ENCODE measurements around the gene KIF23. TPM values are rescaled to one million over a fixed set of nuclear protein-coding genes. Genes with fewer than 3 reads are reported as not detected.

Gene KIF23
- total RNA-seq, 2 experiments from 2014 or later = 45.4 to 47.0 TPM

DNA sequence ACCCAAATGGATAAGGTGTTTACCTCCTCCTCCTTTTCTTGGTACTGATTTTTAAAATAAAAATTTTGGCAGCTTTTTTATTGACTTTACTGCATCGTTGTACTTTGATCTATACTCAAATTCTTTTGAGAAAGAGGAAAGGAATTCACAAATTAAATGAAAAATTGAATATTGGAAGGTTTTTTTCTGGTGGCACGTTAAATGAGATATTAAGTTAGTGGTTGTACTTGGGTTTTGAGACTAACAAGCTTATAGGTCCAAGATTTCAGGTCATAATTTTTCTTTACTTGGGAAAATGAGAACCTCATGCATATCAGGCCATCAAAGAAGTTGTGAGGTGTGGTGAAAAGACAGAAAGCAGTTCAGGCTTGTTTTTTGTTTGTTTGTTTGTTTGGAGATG is 52.6 kb downstream of the KIF23 start:
- Mint-ChIP-seq H3K36me3 (ENCODE audit: low read depth) (no peaks in the 10 kb centered on the region), H3K9me3 (no peaks in the 10 kb centered on the region), H3K27ac (no peak overlapping the region), H3K4me1 (ENCODE audit: low read depth) (peaks cover 38% of the 10 kb centered on the region), H3K27me3 (peaks cover under 1% of the 10 kb centered on the region), H3K4me3 (no peak overlapping the region)
- POLR2A ChIA-PET = interaction anchor here (10.7 kb wide), 1 partner anchor 12 kb away, joined by 225 read pairs; the partner anchor contains the start of gene RPLP1
- intact Hi-C loops (cut with micrococcal nuclease) = loop anchor here (5.0 kb wide), 2 partner anchors 291 to 631 kb away; partner anchors contain the start of gene TLE3
- DNase-seq (no peak), ATAC-seq (no peak)
- TF ChIP-seq, protein P1, sequence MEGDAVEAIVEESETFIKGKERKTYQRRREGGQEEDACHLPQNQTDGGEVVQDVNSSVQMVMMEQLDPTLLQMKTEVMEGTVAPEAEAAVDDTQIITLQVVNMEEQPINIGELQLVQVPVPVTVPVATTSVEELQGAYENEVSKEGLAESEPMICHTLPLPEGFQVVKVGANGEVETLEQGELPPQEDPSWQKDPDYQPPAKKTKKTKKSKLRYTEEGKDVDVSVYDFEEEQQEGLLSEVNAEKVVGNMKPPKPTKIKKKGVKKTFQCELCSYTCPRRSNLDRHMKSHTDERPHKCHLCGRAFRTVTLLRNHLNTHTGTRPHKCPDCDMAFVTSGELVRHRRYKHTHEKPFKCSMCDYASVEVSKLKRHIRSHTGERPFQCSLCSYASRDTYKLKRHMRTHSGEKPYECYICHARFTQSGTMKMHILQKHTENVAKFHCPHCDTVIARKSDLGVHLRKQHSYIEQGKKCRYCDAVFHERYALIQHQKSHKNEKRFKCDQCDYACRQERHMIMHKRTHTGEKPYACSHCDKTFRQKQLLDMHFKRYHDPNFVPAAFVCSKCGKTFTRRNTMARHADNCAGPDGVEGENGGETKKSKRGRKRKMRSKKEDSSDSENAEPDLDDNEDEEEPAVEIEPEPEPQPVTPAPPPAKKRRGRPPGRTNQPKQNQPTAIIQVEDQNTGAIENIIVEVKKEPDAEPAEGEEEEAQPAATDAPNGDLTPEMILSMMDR (IDR thresholded peaks at IDR 0.05) = no peak
- CTCF ChIA-PET = interaction anchor here (1.0 to 2.0 kb wide), 8 partner anchors 9 to 67 kb away, joined by 3 to 9 read pairs (median 4); partner anchors contain the start of genes KIF23 and RPLP1

DNA sequence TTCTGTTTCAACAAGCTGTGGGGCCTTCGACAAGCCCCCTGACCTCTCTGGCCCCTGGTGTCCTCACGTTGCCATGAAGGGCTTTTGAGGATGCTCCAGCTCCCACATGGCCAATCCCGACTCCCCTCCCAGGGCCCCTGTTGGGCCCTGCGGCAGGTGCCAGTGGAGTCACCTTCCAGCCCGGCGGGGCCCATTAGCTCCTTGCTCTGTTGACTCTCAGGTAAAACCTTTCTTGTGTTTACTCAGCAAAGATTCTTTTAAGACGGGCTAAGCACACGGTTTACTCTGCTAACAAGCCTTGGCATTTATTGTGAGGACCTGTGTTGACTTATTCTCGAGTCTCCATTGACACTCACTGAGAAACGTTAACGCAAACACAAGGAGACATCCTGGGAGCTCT is 53.5 kb downstream of the KIF23 start:
- no peaks in the 10 kb centered on the region for H3K36me3 Mint-ChIP-seq (ENCODE audit: low read depth)
- TF ChIP-seq, protein P1 (IDR thresholded peaks at IDR 0.05) = no peak
- peak overlapping the region; percentile 50 for H3K4me3 Mint-ChIP-seq
- H3K27ac Mint-ChIP-seq = peak overlapping the region; percentile 91
- intact Hi-C loops (cut with micrococcal nuclease) = loop anchor here (5.0 kb wide), 2 partner anchors 290 to 630 kb away; partner anchors contain the start of gene TLE3
- ATAC-seq (no peak), DNase-seq (no peak)
- H3K9me3 Mint-ChIP-seq = no peaks in the 10 kb centered on the region
- POLR2A ChIA-PET = interaction anchor here (0.8 to 10.7 kb wide), 4 partner anchors 13 to 632 kb away, joined by 3 to 225 read pairs (median 4); partner anchors contain the start of gene RPLP1
- peaks cover 34% of the 10 kb centered on the region for H3K4me1 Mint-ChIP-seq (ENCODE audit: low read depth)
- peaks cover 3% of the 10 kb centered on the region for H3K27me3 Mint-ChIP-seq
- CTCF ChIA-PET = interaction anchor here (1.2 to 2.3 kb wide), 6 partner anchors 9 to 630 kb away, joined by 3 to 11 read pairs (median 6); partner anchors contain the start of genes RPLP1 and TLE3

DNA sequence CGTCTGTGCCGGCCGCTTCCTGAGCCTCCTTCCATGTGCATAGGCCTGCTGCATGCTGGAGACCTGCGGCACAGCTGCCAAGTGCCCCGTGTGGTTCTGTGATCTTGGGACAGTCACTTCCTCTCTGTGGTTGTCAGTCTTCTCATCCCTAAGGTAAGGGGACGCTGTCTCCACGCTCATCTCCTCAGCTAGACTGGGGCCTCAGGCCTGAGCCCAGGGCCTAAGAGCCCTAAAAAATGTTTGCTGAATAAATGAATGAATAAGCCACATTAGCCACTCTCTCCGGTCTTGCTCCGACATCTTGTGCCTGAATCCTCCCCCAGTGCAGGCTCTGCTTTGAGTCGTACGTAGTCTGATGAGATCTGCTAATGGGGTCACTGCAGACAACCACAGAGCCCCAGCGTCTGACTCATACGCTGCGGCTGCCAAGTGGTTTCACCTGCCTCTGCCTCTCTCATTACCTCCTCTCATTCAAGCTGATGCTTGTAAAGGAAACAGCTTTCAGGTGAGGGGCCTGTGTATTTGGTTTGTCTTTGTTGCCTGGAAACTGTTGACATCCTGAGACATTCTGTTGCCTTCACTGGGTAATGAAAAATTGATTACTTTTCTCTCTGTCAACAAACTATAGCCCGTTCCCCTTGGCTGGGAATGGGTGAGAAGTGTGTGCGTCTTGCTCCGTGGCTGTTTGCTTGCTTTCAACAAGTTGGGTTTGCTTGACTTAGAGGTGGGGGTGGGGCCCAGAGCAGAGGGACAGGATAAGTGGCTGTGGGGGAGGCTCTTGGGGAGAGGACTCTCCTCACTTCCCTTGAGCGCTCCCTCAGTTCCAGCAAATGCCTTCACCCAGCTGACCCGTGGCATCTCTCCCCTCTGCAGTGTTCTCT is 54.3 kb downstream of the KIF23 start:
- TF ChIP-seq, protein P1 (IDR thresholded peaks at IDR 0.05) = no peak
- Mint-ChIP-seq H3K36me3 (ENCODE audit: low read depth) (no peaks in the 10 kb centered on the region), H3K4me1 (ENCODE audit: low read depth) (peaks cover 34% of the 10 kb centered on the region), H3K9me3 (no peaks in the 10 kb centered on the region), H3K4me3 (peak overlapping the region; percentile 50), H3K27me3 (peaks cover 3% of the 10 kb centered on the region), H3K27ac (peak overlapping the region; percentile 91)
- CTCF ChIA-PET = interaction anchor here (1.2 to 2.3 kb wide), 4 partner anchors 8 to 629 kb away, joined by 3 to 11 read pairs (median 6); partner anchors contain the start of gene TLE3
- ATAC-seq (peak; percentile 95), DNase-seq (peak; percentile 95)
- intact Hi-C loops (cut with micrococcal nuclease) = loop anchor here (5.0 kb wide), 2 partner anchors 289 to 629 kb away; partner anchors contain the start of gene TLE3
- POLR2A ChIA-PET = interaction anchor here (0.8 to 10.7 kb wide), 5 partner anchors 10 to 631 kb away, joined by 3 to 225 read pairs (median 3); partner anchors contain the start of gene RPLP1

DNA sequence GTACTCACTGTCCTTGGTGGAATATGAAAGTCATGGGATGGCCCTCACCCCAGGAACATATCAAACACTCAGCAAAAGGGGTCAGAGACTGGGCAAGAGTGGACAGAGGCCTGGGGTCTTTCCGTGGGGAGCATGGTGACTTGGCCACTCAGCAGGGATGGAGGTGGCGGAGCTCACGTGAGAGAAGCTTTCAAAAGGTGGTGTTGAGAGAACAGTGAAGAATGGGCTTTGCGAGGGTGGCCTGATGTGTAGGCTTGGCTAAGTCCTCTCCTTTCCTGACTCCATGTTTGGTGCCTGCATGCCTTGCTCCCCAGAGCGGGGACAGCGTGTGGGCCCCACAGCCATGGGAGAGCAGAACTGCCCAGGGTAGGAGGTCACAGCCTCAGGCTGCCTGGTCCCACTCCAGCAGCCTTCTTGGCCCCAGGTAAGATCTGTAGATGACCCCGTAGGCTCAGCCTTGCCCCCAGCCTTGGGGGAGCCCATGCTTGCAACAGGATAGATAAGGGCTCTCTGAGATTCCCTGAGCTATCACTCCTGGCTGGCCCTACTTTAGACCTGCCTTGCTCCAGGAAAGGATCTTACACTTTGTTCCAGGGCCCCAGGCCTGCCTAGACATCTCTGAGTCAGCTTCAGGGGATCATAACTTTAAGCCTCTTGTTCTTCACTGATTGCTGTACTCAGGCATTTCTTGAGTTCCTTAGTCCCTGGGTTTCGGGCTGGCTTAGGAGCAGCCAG is 55.5 kb downstream of the KIF23 start:
- Mint-ChIP-seq H3K27me3 (peaks cover 3% of the 10 kb centered on the region), H3K4me3 (no peak overlapping the region), H3K4me1 (ENCODE audit: low read depth) (peaks cover 32% of the 10 kb centered on the region), H3K27ac (peak overlapping the region; percentile 91), H3K9me3 (no peaks in the 10 kb centered on the region), H3K36me3 (ENCODE audit: low read depth) (no peaks in the 10 kb centered on the region)
- TF ChIP-seq, protein P1 (IDR thresholded peaks at IDR 0.05) = no peak
- ChIA-PET POLR2A (interaction anchor here (1.2 to 10.7 kb wide), 2 partner anchors 9 to 15 kb away, joined by 3 to 225 read pairs; partner anchors contain the start of gene RPLP1), CTCF (interaction anchor here (2.3 kb wide), 1 partner anchor 9 kb away, joined by 11 read pairs; no protein-coding TSS in a partner anchor)
- DNase-seq = no peak
- no peak for ATAC-seq
- intact Hi-C loops (cut with micrococcal nuclease) = loop anchor here (5.0 to 10.0 kb wide), 3 partner anchors 288 to 995 kb away; partner anchors contain the start of gene TLE3
